Measurements from ENCODE around the gene CMTM2. TPM values are rescaled to one million over a fixed set of nuclear protein-coding genes. Genes with fewer than 3 reads are reported as not detected.
"Not testable (repeated sequence)": the region's sequence is repeated elsewhere in the genome, so short reads cannot be mapped to it uniquely, and the experiment has no call there.

Gene CMTM2
- total RNA-seq, 2 experiments from 2014 or later: not detected

- Histone ChIP-seq H3K27me3 (ENCODE audit: control insufficient read depth in 1 of 2, insufficient read depth in 2 of 2, low read length in 2 of 2) (no peaks in the 10 kb centered on the region), H3K27ac (ENCODE audit: low read depth in 1 of 2, low read length in 2 of 2) (no peak overlapping the region), H3K36me3 (ENCODE audit: insufficient read depth, low read length) (peaks cover 74% of the 10 kb centered on the region), H3K9me3 (ENCODE audit: control insufficient read depth in 1 of 2, insufficient read depth in 1 of 2, low read length in 2 of 2) (peaks cover 0 to 3% of the 10 kb centered on the region in 2 experiments), H3K4me1 (ENCODE audit: insufficient read depth, low read length) (peaks cover 35% of the 10 kb centered on the region), H3K4me3 (ENCODE audit: low read length) (no peak overlapping the region)
- intact Hi-C loops (cut with DNase I, micrococcal nuclease): loop anchor here (1.0 to 5.0 kb wide), 9 partner anchors 26 to 309 kb away; partner anchors contain the start of genes CMTM3 (in 2 of the 2) and CMTM4 (in 1 of the 2)
- ChIA-PET POLR2A (interaction anchor here (0.9 to 4.6 kb wide), 9 partner anchors 11 to 157 kb away, joined by 3 to 43 read pairs (median 6); partner anchors contain the start of genes CKLF, CMTM2, CMTM3 and TK2), CTCF (interaction anchor here (0.9 to 3.6 kb wide), 16 partner anchors 8 to 189 kb away, joined by 3 to 32 read pairs (median 6); partner anchors contain the start of genes CKLF, CMTM2, DYNC1LI2 and TK2)
- ATAC-seq (ENCODE audit: poor library complexity) (no peak), DNase-seq (no peak)
- H3K36me3 Mint-ChIP-seq (ENCODE audit: low read depth): peaks cover 85% of the 10 kb centered on the region
- no peak overlapping the region for H3K4me3 Mint-ChIP-seq
- H3K4me1 Mint-ChIP-seq (ENCODE audit: low read depth): peaks cover 60% of the 10 kb centered on the region
- peak overlapping the region; percentile 49 for H3K27ac Mint-ChIP-seq
- no peaks in the 10 kb centered on the region for H3K9me3 Mint-ChIP-seq
- H3K27me3 Mint-ChIP-seq: no peaks in the 10 kb centered on the region
- TF ChIP-seq, protein P1, sequence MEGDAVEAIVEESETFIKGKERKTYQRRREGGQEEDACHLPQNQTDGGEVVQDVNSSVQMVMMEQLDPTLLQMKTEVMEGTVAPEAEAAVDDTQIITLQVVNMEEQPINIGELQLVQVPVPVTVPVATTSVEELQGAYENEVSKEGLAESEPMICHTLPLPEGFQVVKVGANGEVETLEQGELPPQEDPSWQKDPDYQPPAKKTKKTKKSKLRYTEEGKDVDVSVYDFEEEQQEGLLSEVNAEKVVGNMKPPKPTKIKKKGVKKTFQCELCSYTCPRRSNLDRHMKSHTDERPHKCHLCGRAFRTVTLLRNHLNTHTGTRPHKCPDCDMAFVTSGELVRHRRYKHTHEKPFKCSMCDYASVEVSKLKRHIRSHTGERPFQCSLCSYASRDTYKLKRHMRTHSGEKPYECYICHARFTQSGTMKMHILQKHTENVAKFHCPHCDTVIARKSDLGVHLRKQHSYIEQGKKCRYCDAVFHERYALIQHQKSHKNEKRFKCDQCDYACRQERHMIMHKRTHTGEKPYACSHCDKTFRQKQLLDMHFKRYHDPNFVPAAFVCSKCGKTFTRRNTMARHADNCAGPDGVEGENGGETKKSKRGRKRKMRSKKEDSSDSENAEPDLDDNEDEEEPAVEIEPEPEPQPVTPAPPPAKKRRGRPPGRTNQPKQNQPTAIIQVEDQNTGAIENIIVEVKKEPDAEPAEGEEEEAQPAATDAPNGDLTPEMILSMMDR (IDR thresholded peaks at IDR 0.05): no peak
Observed at GRCh38 chr16:66562986-66563385, 16.3 kb upstream of the CMTM2 start.

- no peak for ATAC-seq (ENCODE audit: poor library complexity)
- no peak for DNase-seq
- TF ChIP-seq, protein P1 (IDR thresholded peaks at IDR 0.05): no peak
- POLR2A ChIA-PET: interaction anchor here (0.9 to 4.6 kb wide), 7 partner anchors 12 to 157 kb away, joined by 3 to 43 read pairs (median 5); partner anchors contain the start of genes CKLF, CMTM3 and TK2
- Histone ChIP-seq H3K4me3 (ENCODE audit: low read length) (no peak overlapping the region), H3K9me3 (ENCODE audit: control insufficient read depth in 1 of 2, insufficient read depth in 1 of 2, low read length in 2 of 2) (peaks cover 0 to 3% of the 10 kb centered on the region in 2 experiments), H3K36me3 (ENCODE audit: insufficient read depth, low read length) (peaks cover 67% of the 10 kb centered on the region), H3K27ac (ENCODE audit: low read depth in 1 of 2, low read length in 2 of 2) (no peak overlapping the region), H3K27me3 (ENCODE audit: control insufficient read depth in 1 of 2, insufficient read depth in 2 of 2, low read length in 2 of 2) (no peaks in the 10 kb centered on the region), H3K4me1 (ENCODE audit: insufficient read depth, low read length) (peaks cover 34% of the 10 kb centered on the region)
- Mint-ChIP-seq H3K36me3 (ENCODE audit: low read depth) (peaks cover 78% of the 10 kb centered on the region), H3K27ac (peak overlapping the region; percentile 49), H3K27me3 (no peaks in the 10 kb centered on the region), H3K9me3 (no peaks in the 10 kb centered on the region), H3K4me1 (ENCODE audit: low read depth) (peaks cover 52% of the 10 kb centered on the region), H3K4me3 (no peak overlapping the region)
- CTCF ChIA-PET: interaction anchor here (0.8 to 3.6 kb wide), 11 partner anchors 9 to 304 kb away, joined by 3 to 32 read pairs (median 10); partner anchors contain the start of genes CKLF, CMTM2, DYNC1LI2 and TK2
- intact Hi-C loops (cut with DNase I, micrococcal nuclease): loop anchor here (1.0 to 5.0 kb wide), 7 partner anchors 25 to 309 kb away; partner anchors contain the start of genes CMTM3 (in 1 of the 2) and CMTM4 (in 1 of the 2)
Observed at GRCh38 chr16:66563574-66564334, 15.5 kb upstream of the CMTM2 start.

- Histone ChIP-seq H3K27ac (ENCODE audit: low read depth in 1 of 2, low read length in 2 of 2) (no peak within 1 kb of the TSS), H3K9me3 (ENCODE audit: control insufficient read depth in 1 of 2, insufficient read depth in 1 of 2, low read length in 2 of 2) (peaks cover 0 to 3% of the 10 kb centered on the region in 2 experiments), H3K36me3 (ENCODE audit: insufficient read depth, low read length) (peaks cover 45% of the 10 kb centered on the region), H3K4me3 (ENCODE audit: low read length) (no peak within 1 kb of the TSS), H3K27me3 (ENCODE audit: control insufficient read depth in 1 of 2, insufficient read depth in 2 of 2, low read length in 2 of 2) (no peaks in the 10 kb centered on the region), H3K4me1 (ENCODE audit: insufficient read depth, low read length) (peaks cover 14% of the 10 kb centered on the region)
- peaks cover 56% of the 10 kb centered on the region for H3K36me3 Mint-ChIP-seq (ENCODE audit: low read depth)
- no peak for DNase-seq
- no peaks in the 10 kb centered on the region for H3K27me3 Mint-ChIP-seq
- no peaks in the 10 kb centered on the region for H3K9me3 Mint-ChIP-seq
- ChIA-PET CTCF (no interaction called here), POLR2A (no interaction called here)
- intact Hi-C loops (cut with DNase I, micrococcal nuclease): no loop called here
- H3K4me1 Mint-ChIP-seq (ENCODE audit: low read depth): peaks cover 27% of the 10 kb centered on the region
- no peak within 1 kb of the TSS for H3K4me3 Mint-ChIP-seq
- H3K27ac Mint-ChIP-seq: peak within 1 kb of the TSS; percentile 3
- no peak for ATAC-seq (ENCODE audit: poor library complexity)
- TF ChIP-seq, protein P1 (IDR thresholded peaks at IDR 0.05): no peak
Observed at GRCh38 chr16:66566051-66566901, 13.0 kb upstream of the CMTM2 start, which contains the start of gene CMTM1. Gene CMTM1 (plus strand): TSS chr16:66566439. CDS start chr16:66566514, 75 bp downstream.

DNA sequence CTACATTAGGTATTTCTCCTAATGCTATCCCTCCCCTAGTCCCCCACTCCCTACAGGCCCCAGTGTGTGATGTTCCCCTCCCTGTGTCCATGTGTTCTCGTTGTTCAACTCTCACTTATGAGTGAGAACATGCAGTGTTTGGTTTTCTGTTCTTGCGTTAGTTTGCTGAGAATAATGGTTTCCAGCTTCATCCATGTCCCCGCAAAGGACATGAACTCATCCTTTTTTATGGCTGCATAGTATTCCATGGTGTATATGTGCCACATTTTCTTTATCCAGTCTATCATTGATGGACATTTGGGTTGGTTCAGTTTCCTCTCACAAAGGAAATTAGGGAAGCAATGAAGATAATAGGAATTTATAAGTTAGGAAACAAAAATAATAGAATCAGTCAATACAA is 12.0 kb upstream of the CMTM2 start:
- H3K4me1 Mint-ChIP-seq (ENCODE audit: low read depth): peaks cover 17% of the 10 kb centered on the region

More for the DNA sequence above, 12.0 kb upstream of the CMTM2 start:
- H3K27me3 ChIP-seq (ENCODE audit: control insufficient read depth in 1 of 2, insufficient read depth in 2 of 2, low read length in 2 of 2); POLR2A ChIA-PET; H3K27ac ChIP-seq (ENCODE audit: low read depth in 1 of 2, low read length in 2 of 2); H3K4me3 ChIP-seq (ENCODE audit: low read length); H3K9me3 Mint-ChIP-seq; H3K9me3 ChIP-seq (ENCODE audit: control insufficient read depth in 1 of 2, insufficient read depth in 1 of 2, low read length in 2 of 2); H3K4me1 ChIP-seq (ENCODE audit: insufficient read depth, low read length); DNase-seq; ATAC-seq (ENCODE audit: poor library complexity); CTCF ChIA-PET; intact Hi-C loops (cut with DNase I, micrococcal nuclease); H3K27me3 Mint-ChIP-seq; H3K27ac Mint-ChIP-seq; H3K4me3 Mint-ChIP-seq: not testable (repeated sequence)
- H3K36me3 ChIP-seq (ENCODE audit: insufficient read depth, low read length): peaks cover 43% of the 10 kb centered on the region
- H3K36me3 Mint-ChIP-seq (ENCODE audit: low read depth): peaks cover 49% of the 10 kb centered on the region

Measured in CD4-positive, alpha-beta T cell (primary cell).